GM19238 (cell line): ENCODE results near the gene APOL4.
"Not testable (repeated sequence)": the region's sequence is repeated elsewhere in the genome, so short reads cannot be mapped to it uniquely, and the experiment has no call there.

Experiments
- DNase-seq: peaks from one replicate; pipeline ENCODE4 v3.0.0; 2011; ENCODE audit warnings: low spot score; ENCODE audit not compliant: insufficient read length

The APOL4 gene

GRCh38 chr22:36232715-36233401 lies 31.2 kb upstream of the APOL4 start:
- DNase-seq = no peak

- not testable (repeated sequence) for DNase-seq
Measured at GRCh38 chr22:36231051-36231450, 29.4 kb upstream of the APOL4 start.

- not testable (repeated sequence) for DNase-seq
Measured at GRCh38 chr22:36229649-36230048, 28.0 kb upstream of the APOL4 start.

- no peak for DNase-seq
Measured at GRCh38 chr22:36228944-36229343, 27.3 kb upstream of the APOL4 start.

- DNase-seq = not testable (repeated sequence)
Measured at GRCh38 chr22:36228369-36228768, 26.8 kb upstream of the APOL4 start.

GRCh38 chr22:36227806-36228205 lies 26.2 kb upstream of the APOL4 start:
- DNase-seq = no peak

GRCh38 chr22:36227396-36227795 lies 25.8 kb upstream of the APOL4 start:
- no peak for DNase-seq

- no peak for DNase-seq
Measured at GRCh38 chr22:36226189-36226588, 24.6 kb upstream of the APOL4 start.

GRCh38 chr22:36225333-36225922 lies 23.8 kb upstream of the APOL4 start:
- DNase-seq = no peak

GRCh38 chr22:36224245-36224644 lies 22.6 kb upstream of the APOL4 start:
- DNase-seq = no peak

- DNase-seq = no peak
Measured at GRCh38 chr22:36223504-36223903, 21.9 kb upstream of the APOL4 start.

- DNase-seq = no peak
Measured at GRCh38 chr22:36222887-36223450, 21.4 kb upstream of the APOL4 start.

- peak; percentile 49 for DNase-seq
Measured at GRCh38 chr22:36221799-36222751, 20.5 kb upstream of the APOL4 start.

- DNase-seq = no peak
Measured at GRCh38 chr22:36220451-36220921, 18.9 kb upstream of the APOL4 start.

- DNase-seq = no peak
Measured at GRCh38 chr22:36218648-36219193, 17.1 kb upstream of the APOL4 start.

- DNase-seq = no peak
Measured at GRCh38 chr22:36215981-36216380, 14.4 kb upstream of the APOL4 start.

GRCh38 chr22:36213586-36213985 lies 12.0 kb upstream of the APOL4 start:
- DNase-seq = no peak

- no peak for DNase-seq
Measured at GRCh38 chr22:36212901-36213300, 11.3 kb upstream of the APOL4 start.

- DNase-seq = no peak
Measured at GRCh38 chr22:36211237-36211861, 9.7 kb upstream of the APOL4 start.

GRCh38 chr22:36210224-36210623 lies 8.6 kb upstream of the APOL4 start:
- DNase-seq = no peak

GRCh38 chr22:36209488-36209908 lies 7.9 kb upstream of the APOL4 start:
- DNase-seq = not testable (repeated sequence)
